ENCODE measurements around the gene PLAU.

Gene PLAU

GRCh38 chr10:73948947-73949633, 38.2 kb downstream of the PLAU start:
- no peaks in the 10 kb centered on the region for H3F3A ChIP-seq (ENCODE audit: insufficient read depth, low read length)
- no peaks in the 10 kb centered on the region for H4K20me1 ChIP-seq (ENCODE audit: insufficient read depth, low read length)
- no peaks in the 10 kb centered on the region for H3K4me1 ChIP-seq (ENCODE audit: insufficient read depth, low read length, severe bottlenecking)
- H3K4me2 ChIP-seq (ENCODE audit: low read length), result no peak overlapping the region
- H3K4me3 ChIP-seq (ENCODE audit: low read depth, low read length, poor library complexity, severe bottlenecking), result no peak overlapping the region
- no peaks in the 10 kb centered on the region for H3K9me2 ChIP-seq (ENCODE audit: low read depth, low read length)
- no peaks in the 10 kb centered on the region for H3K27me3 ChIP-seq (ENCODE audit: insufficient read depth, low read length)
- H3K9ac ChIP-seq (ENCODE audit: low read length), result no peak overlapping the region
- no peaks in the 10 kb centered on the region for H3K79me2 ChIP-seq (ENCODE audit: insufficient read depth, low read length)
- no peak overlapping the region for H3K27ac ChIP-seq (ENCODE audit: low read depth, low read length, poor library complexity, severe bottlenecking)
- H3K36me3 ChIP-seq (ENCODE audit: insufficient read depth, low read length), result no peaks in the 10 kb centered on the region
- H2AFZ ChIP-seq (ENCODE audit: low read length), result no peak overlapping the region
- no peak for TF ChIP-seq EZH2 (IDR thresholded peaks at IDR 0.05; ENCODE audit: borderline replicate concordance, low read length)
- TF ChIP-seq CTCF (IDR thresholded peaks at IDR 0.05; ENCODE audit: low read length), result no peak
- no peaks in the 10 kb centered on the region for H3K9me3 ChIP-seq (ENCODE audit: low read length)

GRCh38 chr10:73950155-73950948, 39.4 kb downstream of the PLAU start:
- TF ChIP-seq CTCF (IDR thresholded peaks at IDR 0.05; ENCODE audit: low read length) (no peak), EZH2 (IDR thresholded peaks at IDR 0.05; ENCODE audit: borderline replicate concordance, low read length) (no peak)
- Histone ChIP-seq H3K79me2 (ENCODE audit: insufficient read depth, low read length) (no peaks in the 10 kb centered on the region), H3K27me3 (ENCODE audit: insufficient read depth, low read length) (no peaks in the 10 kb centered on the region), H3K9me2 (ENCODE audit: low read depth, low read length) (no peaks in the 10 kb centered on the region), H3K9ac (ENCODE audit: low read length) (no peak overlapping the region), H3K36me3 (ENCODE audit: insufficient read depth, low read length) (no peaks in the 10 kb centered on the region), H2AFZ (ENCODE audit: low read length) (no peak overlapping the region), H3F3A (ENCODE audit: insufficient read depth, low read length) (no peaks in the 10 kb centered on the region), H3K4me2 (ENCODE audit: low read length) (no peak overlapping the region), H3K9me3 (ENCODE audit: low read length) (no peaks in the 10 kb centered on the region), H3K4me1 (ENCODE audit: insufficient read depth, low read length, severe bottlenecking) (no peaks in the 10 kb centered on the region), H3K27ac (ENCODE audit: low read depth, low read length, poor library complexity, severe bottlenecking) (no peak overlapping the region), H3K4me3 (ENCODE audit: low read depth, low read length, poor library complexity, severe bottlenecking) (no peak overlapping the region), H4K20me1 (ENCODE audit: insufficient read depth, low read length) (no peaks in the 10 kb centered on the region)

- Histone ChIP-seq H2AFZ (ENCODE audit: low read length) (no peak overlapping the region), H3K79me2 (ENCODE audit: insufficient read depth, low read length) (no peaks in the 10 kb centered on the region), H3K9me3 (ENCODE audit: low read length) (no peaks in the 10 kb centered on the region), H3K36me3 (ENCODE audit: insufficient read depth, low read length) (no peaks in the 10 kb centered on the region), H3K27me3 (ENCODE audit: insufficient read depth, low read length) (no peaks in the 10 kb centered on the region), H3K27ac (ENCODE audit: low read depth, low read length, poor library complexity, severe bottlenecking) (no peak overlapping the region), H4K20me1 (ENCODE audit: insufficient read depth, low read length) (no peaks in the 10 kb centered on the region), H3K9me2 (ENCODE audit: low read depth, low read length) (no peaks in the 10 kb centered on the region), H3F3A (ENCODE audit: insufficient read depth, low read length) (no peaks in the 10 kb centered on the region), H3K4me2 (ENCODE audit: low read length) (no peak overlapping the region), H3K4me1 (ENCODE audit: insufficient read depth, low read length, severe bottlenecking) (peaks cover 19% of the 10 kb centered on the region), H3K9ac (ENCODE audit: low read length) (no peak overlapping the region), H3K4me3 (ENCODE audit: low read depth, low read length, poor library complexity, severe bottlenecking) (no peak overlapping the region)
- no peak for TF ChIP-seq EZH2 (IDR thresholded peaks at IDR 0.05; ENCODE audit: borderline replicate concordance, low read length)
- no peak for TF ChIP-seq CTCF (IDR thresholded peaks at IDR 0.05; ENCODE audit: low read length)
Measured at GRCh38 chr10:73953665-73954064, 42.7 kb downstream of the PLAU start.

All from OCI-LY1 (cell line).